Activated naive CD8-positive, alpha-beta T cell treated with anti-CD3 and anti-CD28 coated beads, Interleukin-2, amount 10 ng/mL, durations not matched to agents 7 days and 5 days (primary cell): ENCODE data around the gene CFAP46. TPM values are rescaled to one million over a fixed set of nuclear protein-coding genes. Genes with fewer than 3 reads are reported as not detected.
"Not testable (repeated sequence)": the region's sequence is repeated elsewhere in the genome, so short reads cannot be mapped to it uniquely, and the experiment has no call there.

ENCODE experiments used
- ATAC-seq: fragments of 150-1000 bp; cut with Tn5 transposase; one replicate; pipeline ENCODE4 v1.10.0; 2021; ENCODE audit warnings: low read depth, moderate library complexity
- POLR2A ChIA-PET: fragments of 350-600 bp; sonication (Branson Sonifier 250); formaldehyde crosslinking; loops from one replicate; lab custom pipeline; 2021; ENCODE audit warnings: antibody characterized with exemption; lab: Charles Lee
- DNase-seq: peaks from one replicate; pipeline ENCODE4 v3.0.0; 2021
- H3K27ac Mint-ChIP-seq: one replicate; pipeline ENCODE4 v1.8.0; 2022; ENCODE audit warnings: mild to moderate bottlenecking, mixed read lengths
- H3K27me3 Mint-ChIP-seq: one replicate; pipeline ENCODE4 v1.8.0; 2022; ENCODE audit warnings: mild to moderate bottlenecking, moderate library complexity, mixed read lengths
- H3K36me3 Mint-ChIP-seq: one replicate; pipeline ENCODE4 v1.8.0; 2021; ENCODE audit warnings: mild to moderate bottlenecking, mixed read lengths
- H3K4me1 Mint-ChIP-seq: one replicate; pipeline ENCODE4 v1.8.0; 2021; ENCODE audit warnings: mixed read lengths
- H3K4me3 Mint-ChIP-seq: one replicate; pipeline ENCODE4 v1.8.0; 2022; ENCODE audit warnings: mild to moderate bottlenecking, moderate library complexity, mixed read lengths
- H3K9me3 Mint-ChIP-seq: one replicate; pipeline ENCODE4 v1.8.0; 2021; ENCODE audit warnings: mixed read lengths
- total RNA-seq, 2 experiments: library from RNA; stranded (reverse); gene quantifications; one replicate each; pipeline ENCODE4 v1.2.3, GENCODE V29; 2021

Gene CFAP46
- total RNA-seq, 2 experiments from 2014 or later, result not detected

- peak; percentile 7 for DNase-seq
Measured at GRCh38 chr10:132900211-132900756, 42.1 kb downstream of the CFAP46 start.

GRCh38 chr10:132899751-132900065 lies 42.7 kb downstream of the CFAP46 start:
- Mint-ChIP-seq H3K4me1 (peaks cover 4% of the 10 kb centered on the region), H3K4me3 (no peak overlapping the region), H3K9me3 (no peaks in the 10 kb centered on the region), H3K27ac (no peak overlapping the region), H3K36me3 (no peaks in the 10 kb centered on the region), H3K27me3 (peaks cover 13% of the 10 kb centered on the region)
- POLR2A ChIA-PET, result no interaction called here
- ATAC-seq (no peak), DNase-seq (peak; percentile 15)

More at GRCh38 chr10:132900211-132900756, 42.1 kb downstream of the CFAP46 start:
- H3K36me3 Mint-ChIP-seq, result no peaks in the 10 kb centered on the region
- H3K4me1 Mint-ChIP-seq, result peaks cover 9% of the 10 kb centered on the region
- H3K27me3 Mint-ChIP-seq, result peaks cover 8% of the 10 kb centered on the region
- POLR2A ChIA-PET, result no interaction called here
- no peaks in the 10 kb centered on the region for H3K9me3 Mint-ChIP-seq
- ATAC-seq, result no peak
- H3K4me3 Mint-ChIP-seq, result no peak overlapping the region
- no peak overlapping the region for H3K27ac Mint-ChIP-seq

GRCh38 chr10:132899054-132899750 lies 43.2 kb downstream of the CFAP46 start:
- Mint-ChIP-seq H3K27ac (no peak overlapping the region), H3K36me3 (no peaks in the 10 kb centered on the region), H3K4me3 (no peak overlapping the region), H3K9me3 (no peaks in the 10 kb centered on the region), H3K27me3 (peaks cover 18% of the 10 kb centered on the region), H3K4me1 (no peaks in the 10 kb centered on the region)
- no peak for ATAC-seq
- DNase-seq, result peak; percentile 7
- POLR2A ChIA-PET, result no interaction called here

- no peaks in the 10 kb centered on the region for H3K4me1 Mint-ChIP-seq
- DNase-seq (peak; percentile 15), ATAC-seq (no peak)
- no peak overlapping the region for H3K4me3 Mint-ChIP-seq
- H3K9me3 Mint-ChIP-seq, result no peaks in the 10 kb centered on the region
- no peak overlapping the region for H3K27ac Mint-ChIP-seq
- peaks cover 24% of the 10 kb centered on the region for H3K27me3 Mint-ChIP-seq
- no peaks in the 10 kb centered on the region for H3K36me3 Mint-ChIP-seq
- POLR2A ChIA-PET, result no interaction called here
Measured at GRCh38 chr10:132898391-132899053, 43.8 kb downstream of the CFAP46 start.

GRCh38 chr10:132897516-132898381 lies 44.6 kb downstream of the CFAP46 start:
- ATAC-seq, result no peak
- Mint-ChIP-seq H3K4me3 (no peak overlapping the region), H3K36me3 (no peaks in the 10 kb centered on the region), H3K27ac (no peak overlapping the region), H3K27me3 (peaks cover 28% of the 10 kb centered on the region), H3K4me1 (no peaks in the 10 kb centered on the region), H3K9me3 (no peaks in the 10 kb centered on the region)
- POLR2A ChIA-PET, result no interaction called here
- peak; percentile 21 for DNase-seq

- peaks cover 32% of the 10 kb centered on the region for H3K27me3 Mint-ChIP-seq
- ATAC-seq, POLR2A ChIA-PET, H3K27ac Mint-ChIP-seq, H3K9me3 Mint-ChIP-seq, H3K36me3 Mint-ChIP-seq, DNase-seq, H3K4me3 Mint-ChIP-seq, H3K4me1 Mint-ChIP-seq: not testable (repeated sequence)
Measured at GRCh38 chr10:132893786-132894185, 48.6 kb downstream of the CFAP46 start.

- no peak for ATAC-seq
- no peaks in the 10 kb centered on the region for H3K4me1 Mint-ChIP-seq
- H3K27ac Mint-ChIP-seq, result no peak overlapping the region
- H3K9me3 Mint-ChIP-seq, result no peaks in the 10 kb centered on the region
- no peak overlapping the region for H3K4me3 Mint-ChIP-seq
- no peaks in the 10 kb centered on the region for H3K36me3 Mint-ChIP-seq
- no peak for DNase-seq
- POLR2A ChIA-PET, result no interaction called here
- peaks cover 32% of the 10 kb centered on the region for H3K27me3 Mint-ChIP-seq
Measured at GRCh38 chr10:132893090-132893489, 49.3 kb downstream of the CFAP46 start.

GRCh38 chr10:132892004-132892403 lies 50.4 kb downstream of the CFAP46 start:
- H3K4me1 Mint-ChIP-seq, result no peaks in the 10 kb centered on the region
- H3K27me3 Mint-ChIP-seq, result peaks cover 31% of the 10 kb centered on the region
- no peak overlapping the region for H3K4me3 Mint-ChIP-seq
- H3K36me3 Mint-ChIP-seq, result no peaks in the 10 kb centered on the region
- DNase-seq (no peak), ATAC-seq (no peak)
- POLR2A ChIA-PET, result no interaction called here
- H3K27ac Mint-ChIP-seq, result no peak overlapping the region
- no peaks in the 10 kb centered on the region for H3K9me3 Mint-ChIP-seq

GRCh38 chr10:132891368-132891767 lies 51.0 kb downstream of the CFAP46 start:
- ATAC-seq (no peak), DNase-seq (no peak)
- peaks cover 30% of the 10 kb centered on the region for H3K27me3 Mint-ChIP-seq
- no peak overlapping the region for H3K4me3 Mint-ChIP-seq
- H3K4me1 Mint-ChIP-seq, result no peaks in the 10 kb centered on the region
- POLR2A ChIA-PET, result no interaction called here
- no peak overlapping the region for H3K27ac Mint-ChIP-seq
- no peaks in the 10 kb centered on the region for H3K36me3 Mint-ChIP-seq
- H3K9me3 Mint-ChIP-seq, result no peaks in the 10 kb centered on the region

GRCh38 chr10:132890301-132890700 lies 52.1 kb downstream of the CFAP46 start:
- no peak for DNase-seq
- H3K4me1 Mint-ChIP-seq, result no peaks in the 10 kb centered on the region
- H3K27ac Mint-ChIP-seq, result no peak overlapping the region
- no peaks in the 10 kb centered on the region for H3K36me3 Mint-ChIP-seq
- H3K4me3 Mint-ChIP-seq, result no peak overlapping the region
- no peak for ATAC-seq
- H3K9me3 Mint-ChIP-seq, result no peaks in the 10 kb centered on the region
- POLR2A ChIA-PET, result no interaction called here
- peaks cover 30% of the 10 kb centered on the region for H3K27me3 Mint-ChIP-seq

GRCh38 chr10:132889556-132889955 lies 52.8 kb downstream of the CFAP46 start:
- POLR2A ChIA-PET, result no interaction called here
- no peak overlapping the region for H3K4me3 Mint-ChIP-seq

GRCh38 chr10:132888898-132889490 lies 53.4 kb downstream of the CFAP46 start:
- Mint-ChIP-seq H3K27me3 (peaks cover 18% of the 10 kb centered on the region), H3K4me3 (no peak overlapping the region), H3K9me3 (no peaks in the 10 kb centered on the region), H3K4me1 (no peaks in the 10 kb centered on the region), H3K36me3 (no peaks in the 10 kb centered on the region), H3K27ac (no peak overlapping the region)
- DNase-seq, result no peak
- ATAC-seq, result no peak
- POLR2A ChIA-PET, result no interaction called here

More at GRCh38 chr10:132889556-132889955, 52.8 kb downstream of the CFAP46 start:
- Mint-ChIP-seq H3K27me3 (peaks cover 23% of the 10 kb centered on the region), H3K27ac (no peak overlapping the region), H3K36me3 (no peaks in the 10 kb centered on the region), H3K4me1 (no peaks in the 10 kb centered on the region), H3K9me3 (no peaks in the 10 kb centered on the region)
- DNase-seq, result no peak
- no peak for ATAC-seq

GRCh38 chr10:132888446-132888845 lies 53.9 kb downstream of the CFAP46 start:
- H3K36me3 Mint-ChIP-seq, H3K9me3 Mint-ChIP-seq, DNase-seq, ATAC-seq, POLR2A ChIA-PET, H3K4me3 Mint-ChIP-seq, H3K27ac Mint-ChIP-seq, H3K4me1 Mint-ChIP-seq: not testable (repeated sequence)
- peaks cover 12% of the 10 kb centered on the region for H3K27me3 Mint-ChIP-seq
